Uterus (tissue), 2 donors: ENCODE results near the gene TRPC4AP.

Experiments used
- CTCF ChIP-seq, 4 experiments: fragments of 200-600 bp in 2 of 4; fragments of 450-650 bp in 2 of 4; sonication (generic) in 2 of 4; IDR thresholded peaks; one replicate each; pipeline ENCODE4 v1.5.1; 2016 to 2019; ENCODE audit warnings: antibody characterized with exemption in 4 of 4, mild to moderate bottlenecking in 2 of 4, moderate library complexity in 1 of 4
- POLR2A ChIP-seq, 2 donors: fragments of 450-650 bp; IDR thresholded peaks; one replicate each; pipeline ENCODE4 v1.6.1; 2016; ENCODE audit warnings: antibody characterized with exemption in 2 of 2, mild to moderate bottlenecking in 1 of 2, moderate library complexity in 1 of 2

- TF ChIP-seq CTCF (IDR thresholded peaks at IDR 0.05) (no peak), POLR2A (IDR thresholded peaks at IDR 0.05) (no peak)
These were observed 96.9 kb downstream of the TRPC4AP start for GRCh38 chr20:34995696-34996095.
